GM18868 (cell line): ENCODE results near the gene PTDSS2.
"Not testable (repeated sequence)": the region's sequence is repeated elsewhere in the genome, so short reads cannot be mapped to it uniquely, and the experiment has no call there.

ENCODE experiments used
- ATAC-seq: cut with Tn5 transposase; IDR thresholded peaks from one replicate; pipeline ENCODE4 v1.9.1; 2021; ENCODE audit warnings: mild to moderate bottlenecking, moderate library complexity; ENCODE audit not compliant: unreplicated experiment

The PTDSS2 gene

DNA sequence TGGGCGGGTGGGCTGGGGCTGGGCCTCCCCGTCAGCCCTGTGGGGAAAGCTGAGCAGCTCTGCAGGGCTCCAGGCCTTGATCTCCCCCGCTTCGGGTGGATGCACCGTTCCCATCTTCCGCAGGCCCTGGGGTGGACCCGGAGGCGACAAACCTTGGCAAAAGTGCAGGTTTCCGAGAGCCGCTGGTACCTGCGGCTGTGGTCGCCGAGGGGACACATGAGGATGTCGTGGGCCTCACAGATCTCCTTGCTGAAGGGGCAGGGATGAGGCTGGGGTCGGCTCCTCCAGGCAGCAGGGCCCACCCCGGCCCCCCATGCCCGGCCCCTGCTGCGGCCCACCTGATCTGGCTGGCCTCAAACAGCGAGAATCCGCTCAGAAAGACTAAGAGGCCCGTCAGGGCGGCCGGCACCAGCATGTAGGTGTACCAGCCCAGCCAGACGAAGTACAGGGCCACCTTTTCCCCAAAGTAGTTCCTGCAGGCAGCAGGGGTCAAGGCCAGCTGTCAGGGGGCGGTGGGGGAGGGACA, 20.1 kb upstream of the PTDSS2 start:
- ATAC-seq = no peak

DNA sequence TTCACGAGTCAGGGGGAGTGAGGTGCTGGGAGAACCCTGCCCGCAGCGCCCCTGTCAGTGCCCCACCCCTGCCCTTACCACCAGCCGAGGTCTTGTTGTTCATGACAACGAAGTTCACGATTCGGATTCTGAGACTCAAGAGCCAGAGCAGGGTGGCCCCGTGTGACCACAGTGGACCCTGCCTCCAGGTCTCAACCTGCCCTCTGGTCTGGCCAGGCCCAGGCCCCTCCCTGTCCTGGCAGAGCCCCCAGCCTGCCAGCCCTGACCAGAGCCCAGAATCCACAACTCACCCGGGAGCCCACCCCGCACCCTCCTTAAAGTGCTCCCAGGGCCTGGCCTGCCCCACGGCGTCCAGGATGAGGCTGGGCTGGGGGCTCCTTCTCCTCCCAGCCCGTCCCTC, 18.2 kb upstream of the PTDSS2 start:
- no peak for ATAC-seq

DNA sequence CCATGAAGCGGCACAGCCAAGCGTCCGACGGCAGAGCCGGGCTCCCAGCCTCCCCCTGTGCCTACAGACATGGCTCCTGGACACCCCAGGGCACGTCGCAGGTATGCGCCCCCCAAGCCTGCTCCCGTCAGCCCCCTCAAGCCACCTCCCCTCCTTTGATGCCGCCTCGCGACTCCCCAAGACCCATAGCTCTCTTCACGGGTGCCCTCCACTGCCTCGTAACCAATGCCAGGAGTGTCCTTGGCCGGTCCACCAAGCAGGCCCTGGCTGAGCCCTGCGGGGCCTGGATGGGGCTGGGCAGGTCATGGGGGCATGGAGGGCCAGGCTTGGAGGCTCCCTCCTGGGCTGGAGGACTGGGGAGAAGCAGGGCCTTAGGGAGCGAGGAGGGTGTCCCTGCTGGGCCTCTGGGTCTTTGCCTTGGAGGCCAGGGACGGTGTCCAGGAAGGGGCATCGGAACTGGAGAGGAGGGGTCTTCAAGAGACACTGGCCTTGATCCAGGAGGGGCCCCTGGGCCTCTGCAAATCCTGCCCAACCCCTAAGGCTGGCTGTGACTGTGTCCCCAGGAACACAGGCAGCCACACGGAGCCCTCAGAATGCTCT, 17.5 kb upstream of the PTDSS2 start:
- ATAC-seq = no peak

DNA sequence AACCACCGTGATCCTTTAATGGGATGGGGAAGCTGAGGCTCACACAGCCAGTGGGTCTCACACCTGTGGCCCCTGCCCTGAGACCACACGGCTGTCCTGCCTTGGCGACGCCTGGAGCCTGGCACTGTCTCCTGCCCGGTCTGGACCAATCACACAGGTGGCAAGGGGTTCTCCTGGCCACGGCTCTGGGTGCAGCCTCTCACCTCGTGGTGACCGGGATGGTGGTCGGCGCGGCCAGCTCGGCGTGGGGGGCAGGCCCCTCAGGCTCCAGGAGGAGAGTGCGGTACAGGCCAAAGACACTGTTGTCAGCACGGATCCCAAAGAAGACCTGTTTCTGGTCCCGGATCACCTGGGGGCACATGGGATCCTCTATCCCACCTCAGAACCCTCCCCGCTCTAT, 17.0 kb upstream of the PTDSS2 start:
- ATAC-seq = no peak

DNA sequence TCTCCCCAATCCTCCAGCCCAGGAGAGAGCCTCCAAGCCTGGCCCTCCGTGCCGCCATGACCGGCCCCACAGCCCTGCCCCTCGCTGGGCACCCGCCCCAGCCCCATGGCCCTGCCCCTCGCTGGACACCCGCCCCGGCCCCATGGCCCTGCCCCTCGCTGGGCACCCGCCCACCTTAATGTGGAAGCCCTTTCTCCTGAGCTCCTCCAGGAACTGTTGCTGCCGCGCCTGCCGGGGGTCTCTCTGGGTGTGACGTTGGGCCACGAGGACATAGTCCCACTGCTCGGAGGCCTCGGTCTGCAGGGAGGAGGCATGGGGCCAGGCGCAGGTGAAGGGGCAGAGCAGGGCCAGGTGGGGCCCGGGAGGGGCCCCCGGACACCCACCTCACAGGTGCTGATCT, 16.4 kb upstream of the PTDSS2 start:
- ATAC-seq = no peak

DNA sequence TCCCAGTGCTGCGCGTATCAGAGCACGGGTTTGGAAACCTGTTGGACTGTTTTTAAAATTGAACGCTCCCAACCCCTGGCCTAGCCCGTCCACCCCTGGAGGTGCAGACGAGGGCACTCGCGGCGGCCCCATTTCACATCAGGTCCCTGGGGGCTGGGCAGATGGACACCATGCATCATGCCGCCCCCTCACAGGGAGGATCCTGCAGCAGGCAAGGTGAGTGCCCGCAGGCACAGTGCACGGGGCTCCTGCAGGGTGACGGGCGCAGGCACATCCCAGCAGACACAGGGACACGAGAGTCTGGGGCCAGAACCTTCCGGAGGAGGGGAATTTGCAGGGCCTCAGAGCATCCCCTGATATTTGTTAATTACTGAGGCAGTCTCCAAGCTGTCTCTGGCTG, 15.6 kb upstream of the PTDSS2 start:
- ATAC-seq = no peak

DNA sequence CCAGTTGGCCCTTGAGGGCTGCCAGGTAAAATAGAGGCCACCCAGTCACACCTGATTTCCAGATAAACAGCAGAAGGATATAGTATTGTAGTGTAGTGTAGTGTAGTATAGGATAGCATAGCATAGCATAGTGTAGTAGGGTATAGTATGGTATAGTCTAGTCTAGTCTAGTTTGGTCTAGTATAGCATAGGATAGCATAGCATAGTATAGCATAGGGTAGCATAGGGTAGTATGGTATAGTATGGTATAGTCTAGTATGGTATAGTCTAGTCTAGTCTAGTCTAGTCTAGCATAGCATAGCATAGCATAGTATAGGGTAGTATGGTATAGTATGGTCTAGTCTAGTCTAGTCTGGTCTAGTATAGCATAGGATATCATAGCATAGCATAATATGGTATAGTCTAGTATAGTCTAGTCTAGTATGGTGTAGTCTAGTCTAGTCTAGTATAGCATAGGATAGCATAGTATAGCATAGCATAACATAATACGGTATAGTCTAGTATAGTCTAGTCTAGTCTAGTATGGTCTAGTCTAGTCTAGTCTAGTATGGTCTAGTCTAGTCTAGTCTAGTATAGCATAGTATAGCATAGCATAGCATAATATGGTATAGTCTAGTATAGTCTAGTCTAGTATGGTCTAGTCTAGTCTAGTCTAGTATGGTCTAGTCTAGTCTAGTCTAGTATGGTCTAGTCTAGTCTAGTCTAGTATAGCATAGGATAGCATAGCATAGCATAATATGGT, 14.9 kb upstream of the PTDSS2 start:
- ATAC-seq = not testable (repeated sequence)

DNA sequence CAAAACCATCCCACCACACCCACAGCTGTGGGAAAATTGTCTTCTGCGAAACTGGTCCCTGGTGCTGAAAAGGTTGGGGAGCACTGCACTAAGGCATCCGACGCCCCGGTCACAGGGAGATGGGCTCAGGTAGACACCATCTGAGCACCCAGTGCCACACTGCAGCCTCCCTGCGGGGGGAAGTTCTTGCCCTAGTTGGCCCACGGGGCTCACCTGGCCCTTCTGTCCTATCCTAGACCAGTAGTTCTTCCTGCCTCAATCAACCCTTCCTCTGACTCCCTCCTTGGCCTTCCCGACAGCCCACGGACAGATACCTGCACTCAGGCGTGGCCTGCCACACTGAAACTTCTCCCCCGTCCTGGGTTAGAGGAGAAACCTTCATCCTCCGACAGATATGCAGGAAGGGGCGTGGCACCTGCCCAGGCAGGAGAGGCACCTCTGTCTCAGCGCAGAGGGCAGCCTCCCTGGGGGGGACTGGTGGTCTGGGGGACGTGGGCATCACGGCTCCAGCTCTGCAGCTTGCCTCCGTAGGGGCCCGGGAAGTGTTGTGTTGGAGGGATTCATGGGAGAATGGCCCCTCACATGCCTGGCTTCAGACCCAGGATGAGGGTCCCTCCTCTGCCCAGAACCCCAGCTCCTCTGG, 12.7 kb upstream of the PTDSS2 start:
- ATAC-seq = no peak

DNA sequence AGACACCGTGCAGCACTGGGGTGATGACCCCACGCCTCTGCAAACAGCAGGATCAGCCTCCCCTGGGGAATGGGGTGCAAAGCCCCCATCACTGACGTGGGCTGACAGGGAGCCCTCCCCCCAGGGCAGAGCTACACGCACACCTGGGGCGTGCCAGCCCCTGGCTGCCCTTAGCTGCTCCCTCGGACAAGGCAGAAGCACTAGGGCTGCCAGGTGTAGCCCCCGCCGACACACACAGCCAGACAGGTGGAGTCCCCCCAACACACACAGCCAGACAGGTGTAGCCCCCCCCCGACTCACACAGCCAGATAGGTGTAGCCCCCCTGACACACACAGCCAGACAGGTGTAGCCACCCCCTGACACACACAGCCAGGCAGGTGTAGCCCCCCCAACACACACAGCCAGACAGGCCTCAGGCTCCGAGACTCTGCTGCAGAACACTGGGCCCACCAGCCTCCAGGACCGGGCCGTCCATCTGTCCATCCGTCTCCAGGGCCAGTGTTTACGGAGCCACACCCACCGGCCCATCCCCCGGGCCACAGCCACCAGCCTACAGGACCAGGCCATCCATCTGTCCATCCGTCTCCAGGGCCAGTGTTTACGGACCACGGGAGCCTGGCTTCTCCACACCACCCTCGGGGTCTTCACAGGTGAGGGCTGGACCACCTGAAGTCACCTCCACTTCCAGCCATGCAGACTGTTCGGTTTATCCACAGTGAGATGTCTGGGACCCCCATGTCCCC, 11.8 kb upstream of the PTDSS2 start:
- no peak for ATAC-seq

DNA sequence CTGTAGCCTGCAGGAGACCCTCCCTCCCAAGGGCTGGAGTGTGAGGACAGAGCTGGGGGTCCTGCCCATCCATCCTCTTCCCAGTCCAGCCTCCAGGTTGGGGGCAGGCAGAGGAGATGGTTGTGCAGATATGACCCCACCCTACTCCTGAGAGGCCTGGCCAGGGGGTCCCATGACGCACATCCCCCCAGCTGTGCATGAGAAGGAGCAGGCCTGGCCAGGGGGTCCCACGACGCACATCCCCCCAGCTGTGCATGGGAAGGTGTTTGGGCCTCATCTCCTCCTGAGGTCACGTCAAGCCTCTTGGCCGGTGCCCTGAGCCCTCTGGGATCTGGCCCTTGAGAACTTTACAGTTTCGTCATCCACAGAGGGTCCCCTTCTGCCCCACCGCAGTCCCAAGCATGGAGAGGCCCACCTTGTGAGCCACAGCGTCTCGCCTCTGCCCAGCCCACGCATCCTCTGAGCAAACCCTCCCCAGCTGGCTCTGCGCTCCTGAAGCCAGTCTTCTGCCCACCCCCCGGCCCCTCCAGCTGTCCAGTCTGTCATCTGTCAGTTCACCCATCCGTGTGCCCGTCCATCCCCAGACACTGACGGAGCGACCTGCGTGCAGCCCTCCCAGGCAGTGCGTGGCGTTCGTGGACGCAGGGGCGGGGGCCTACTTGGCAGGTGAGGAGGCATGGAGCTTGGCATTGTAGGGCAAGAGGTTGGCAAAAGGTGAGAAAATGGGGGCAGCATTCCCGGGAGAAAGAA, 10.6 kb upstream of the PTDSS2 start:
- no peak for ATAC-seq

DNA sequence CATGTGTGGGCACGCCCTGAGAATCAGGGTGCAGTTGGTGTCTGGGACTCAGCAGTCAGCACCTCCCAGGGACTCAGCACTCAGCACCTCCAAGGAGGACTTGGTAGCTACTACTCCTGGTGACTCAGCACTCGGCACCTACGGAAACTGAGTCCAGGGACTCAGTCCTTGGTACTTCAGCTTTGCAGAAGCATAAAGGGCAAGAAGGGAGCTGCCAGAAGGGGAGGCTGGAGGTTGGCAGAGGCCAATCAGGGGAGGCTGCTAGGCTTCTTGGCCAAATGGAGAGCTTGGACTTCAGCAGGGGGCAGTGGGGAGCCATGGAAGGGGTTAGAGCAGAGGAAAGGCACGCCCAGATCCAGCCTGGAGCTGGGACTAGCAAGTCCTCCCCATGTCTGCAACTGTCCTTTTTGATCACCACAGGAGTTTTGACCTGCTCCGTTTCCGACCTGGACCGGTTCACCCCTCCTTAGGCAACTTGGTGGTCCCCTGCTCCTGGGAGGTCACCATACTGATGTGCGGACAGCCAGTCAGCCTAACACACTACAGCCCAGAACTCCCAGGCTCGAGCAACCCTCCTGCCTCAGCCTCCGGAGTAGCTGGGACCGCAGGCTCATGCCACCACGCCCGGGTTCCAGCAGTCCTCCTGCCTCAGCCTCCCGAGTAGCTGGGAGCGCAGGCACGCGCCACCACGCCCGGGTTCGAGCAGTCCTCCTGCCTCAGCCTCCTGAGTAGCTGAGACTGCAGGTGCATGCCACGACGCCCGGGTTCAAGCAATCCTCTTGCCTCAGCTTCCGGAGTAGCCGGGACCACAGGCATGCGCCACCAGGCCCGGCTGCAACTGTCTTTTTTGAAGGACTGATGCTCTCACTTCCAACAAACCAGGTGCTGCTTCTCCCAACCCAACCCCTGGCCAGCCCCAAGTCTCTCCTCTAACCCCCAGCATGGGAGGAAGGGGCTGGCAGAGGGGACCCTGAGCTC, 9.7 kb upstream of the PTDSS2 start:
- no peak for ATAC-seq

DNA sequence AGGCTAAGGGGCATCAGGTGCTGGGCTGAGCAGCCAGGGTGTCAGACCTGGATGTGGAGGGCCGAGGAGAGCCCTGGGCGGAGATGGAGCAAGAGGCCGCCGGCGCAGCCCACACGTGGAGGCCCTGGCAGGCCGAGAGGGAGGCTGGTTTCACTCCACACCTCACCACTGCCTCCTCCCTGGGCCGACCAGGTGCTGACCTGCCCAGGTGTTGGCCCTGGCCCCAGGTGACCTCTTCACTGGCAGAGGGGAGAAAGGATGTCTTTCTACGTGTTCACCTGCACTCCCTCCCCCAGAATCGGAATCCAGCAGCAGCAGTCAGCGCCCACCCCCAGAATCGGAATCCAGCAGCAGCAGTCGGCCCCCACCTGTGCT, 9.0 kb upstream of the PTDSS2 start:
- ATAC-seq = no peak

DNA sequence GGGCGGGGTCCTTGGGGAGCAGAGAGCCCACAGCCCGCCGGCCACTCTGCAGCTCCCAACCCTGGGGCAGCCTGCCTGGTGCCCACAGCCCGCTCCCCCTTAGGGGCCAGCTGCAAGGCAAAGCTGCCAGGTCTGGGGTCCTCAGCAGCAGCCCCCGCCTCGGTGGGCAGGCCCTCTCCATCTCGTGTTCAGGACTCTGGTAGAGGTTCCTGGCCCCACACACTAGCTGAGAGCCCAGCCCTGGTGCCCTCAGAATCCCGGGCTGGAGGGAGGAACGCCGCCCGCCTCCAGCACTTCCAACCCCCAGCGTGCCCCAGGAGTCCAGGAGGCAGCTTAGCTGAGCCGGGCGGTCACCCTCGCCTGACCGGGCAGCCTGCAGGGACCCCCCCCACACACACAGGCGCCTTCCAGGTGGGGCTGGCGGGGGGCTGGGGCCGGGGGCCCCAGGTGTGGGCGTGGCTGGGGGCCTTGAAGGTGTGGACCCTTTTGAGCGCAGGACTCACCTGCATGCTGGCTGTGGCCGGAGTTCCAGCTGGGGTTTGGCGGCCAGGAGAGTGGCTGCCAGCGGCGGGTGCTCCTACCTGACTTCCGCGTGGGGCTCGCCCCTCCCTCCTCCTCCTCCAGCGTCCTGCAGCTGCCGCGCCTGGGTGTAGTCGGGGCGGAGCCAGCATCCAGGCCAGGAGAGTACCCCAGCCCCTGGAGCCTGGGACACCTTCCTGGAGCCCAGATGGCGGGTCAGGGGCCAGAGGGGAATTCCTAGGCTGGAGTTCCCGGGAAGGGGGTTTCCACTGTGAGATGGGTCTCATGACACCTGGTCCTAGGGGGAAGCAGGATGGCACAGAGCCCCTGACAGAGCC, 8.4 kb upstream of the PTDSS2 start, which contains the start of gene ANO9:
Gene ANO9 (minus strand): TSS at position 594 of the 857 bp plus-strand sequence. CDS start 85 bp downstream, at position 509.
- peak; percentile 76 for ATAC-seq

DNA sequence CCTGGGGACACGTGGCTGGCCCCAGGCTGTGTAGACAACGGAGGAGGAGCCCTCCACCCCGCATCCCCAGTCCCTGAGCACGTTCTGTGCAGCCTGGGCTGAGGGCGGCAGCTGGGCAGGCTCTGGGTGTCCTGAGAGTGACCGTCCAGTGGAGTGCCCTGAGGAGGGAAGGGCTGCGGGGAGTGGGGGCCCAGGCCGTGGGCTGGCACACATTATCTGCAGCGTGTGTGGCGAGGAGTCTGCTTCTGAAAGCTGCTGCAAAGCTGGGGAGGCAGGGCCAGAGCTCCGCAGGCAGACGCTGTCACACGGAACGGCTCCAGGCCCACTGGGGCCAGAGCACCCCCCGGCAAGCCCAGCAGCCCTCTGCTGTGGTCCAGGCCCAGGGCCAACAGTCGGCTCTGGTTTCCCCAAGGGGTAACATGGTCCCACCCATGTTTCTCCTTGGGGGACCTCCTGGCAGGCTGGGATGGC, 7.4 kb upstream of the PTDSS2 start:
- no peak for ATAC-seq

DNA sequence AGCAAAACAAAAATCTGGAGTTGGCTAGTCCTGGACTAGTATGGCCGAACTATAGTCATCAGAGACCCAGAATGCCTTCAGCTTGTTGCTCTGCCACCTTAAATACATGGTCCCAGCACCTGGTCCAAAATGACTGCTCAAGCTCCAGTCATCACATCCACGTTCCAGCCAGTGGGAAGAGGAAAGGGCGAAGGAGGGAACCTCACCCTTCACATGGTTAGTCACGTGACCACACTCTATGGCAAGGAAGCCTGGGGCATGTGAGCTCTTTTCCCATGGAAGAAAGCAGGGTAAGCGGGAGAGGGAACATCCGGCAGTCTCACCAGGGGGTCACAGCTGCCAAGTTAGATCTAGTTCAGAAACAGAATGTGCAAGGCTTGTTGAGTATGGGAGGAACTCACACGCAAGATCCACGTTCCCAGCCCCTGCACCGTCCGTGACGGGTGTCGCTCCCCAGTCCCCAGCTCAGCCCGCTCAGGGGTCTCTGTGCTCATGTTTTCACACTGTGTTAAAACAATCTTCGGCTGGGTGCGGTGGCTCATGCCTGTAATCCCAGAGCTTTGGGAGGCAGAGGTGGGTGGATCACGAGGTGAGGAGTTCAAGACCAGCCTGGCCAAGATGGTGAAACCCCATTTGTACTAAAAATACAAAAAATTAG, 6.4 kb upstream of the PTDSS2 start:
- ATAC-seq = no peak

DNA sequence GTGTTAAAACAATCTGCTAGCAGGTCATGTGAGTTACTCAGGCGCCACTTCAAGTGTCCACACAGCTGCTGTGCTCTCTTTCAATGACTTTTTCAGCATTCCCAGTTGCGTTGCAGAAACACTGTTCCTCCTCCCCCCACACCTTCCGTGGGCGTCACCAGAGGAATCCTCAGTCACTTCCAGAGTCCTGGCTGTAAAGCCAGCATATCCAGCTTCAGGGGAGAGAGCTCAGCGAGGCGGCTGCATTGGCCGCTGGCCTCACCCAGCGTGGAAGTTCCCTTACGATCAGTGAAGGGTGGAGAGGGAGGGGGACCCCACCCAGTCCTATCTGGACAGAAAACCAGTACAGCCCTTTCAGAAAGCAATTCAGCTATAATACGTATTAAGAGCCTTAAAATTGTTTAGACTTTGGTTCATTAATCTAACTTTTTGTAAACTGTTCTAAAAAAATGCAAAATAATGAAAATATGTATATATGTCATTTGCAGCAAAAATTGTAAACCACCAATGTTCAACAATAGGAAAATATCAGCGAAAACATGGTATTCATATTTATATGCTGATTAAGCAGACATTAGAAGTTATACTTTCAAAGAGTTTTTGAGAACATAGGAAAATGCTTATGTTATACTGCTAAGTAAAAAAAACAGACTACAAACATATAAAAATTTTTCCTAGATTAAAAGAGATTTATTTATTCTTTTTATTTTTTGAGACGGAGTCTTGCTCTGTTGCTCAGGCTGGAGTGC, 5.5 kb upstream of the PTDSS2 start:
- ATAC-seq = no peak
